EL (cell line): ENCODE results near the gene CRADD.
"Not testable (repeated sequence)": the region's sequence is repeated elsewhere in the genome, so short reads cannot be mapped to it uniquely, and the experiment has no call there.

ENCODE experiments used
- DNase-seq: peaks from one replicate; pipeline ENCODE4 v3.0.0-alpha.2; 2016

The CRADD gene

GRCh38 chr12:93762059-93762719 is 85.0 kb downstream of the CRADD start:
- peak; percentile 65 for DNase-seq

DNA sequence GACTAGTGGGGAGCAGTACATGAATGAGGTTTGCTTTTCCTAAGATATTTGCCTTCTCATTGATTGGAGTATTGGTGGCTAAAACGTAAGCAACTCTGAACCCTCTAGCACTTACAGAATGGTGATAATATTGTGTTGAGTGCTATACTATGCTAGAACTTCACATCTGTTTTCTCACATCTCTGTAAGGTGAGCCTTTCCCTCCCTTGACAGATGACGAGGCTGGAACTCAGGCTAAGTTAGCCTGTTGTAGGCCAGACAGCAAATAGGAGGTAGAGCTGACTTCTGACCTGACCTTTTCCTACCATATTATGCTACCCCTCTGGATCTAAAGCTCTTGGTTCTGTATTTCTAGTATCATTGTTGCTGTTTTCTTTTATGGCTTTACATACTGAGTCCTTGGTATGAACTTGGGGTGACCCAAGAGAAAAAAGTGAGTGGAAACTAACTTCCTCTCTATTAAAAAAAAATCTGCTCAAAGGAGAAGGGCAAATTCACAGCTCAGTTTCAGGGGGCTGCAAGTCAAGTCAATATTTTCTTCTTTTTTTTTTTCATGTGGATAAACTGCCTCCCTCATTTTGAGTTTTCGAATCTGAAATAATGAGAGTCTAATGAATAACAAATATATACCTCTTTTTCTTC is 85.9 kb downstream of the CRADD start:
- DNase-seq, result no peak

DNA sequence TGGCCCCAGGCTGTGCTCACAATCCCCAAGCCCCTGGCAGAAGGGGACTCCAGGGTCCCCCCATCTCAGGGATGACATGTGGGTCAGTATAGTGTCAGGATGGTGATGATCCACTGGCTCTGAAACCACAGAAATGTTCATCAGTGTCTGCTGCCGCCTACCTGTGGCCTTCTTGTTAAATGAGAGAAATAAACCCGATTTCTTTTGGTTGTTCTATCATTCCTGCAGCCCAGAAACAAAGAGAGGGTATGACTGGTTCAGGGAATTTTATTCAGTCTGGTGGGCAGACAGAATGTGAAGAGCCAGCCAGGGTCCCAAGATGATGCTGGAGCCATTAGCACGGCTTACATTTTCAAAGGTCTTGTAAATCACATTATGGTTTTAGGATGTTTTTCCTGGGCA is 86.6 kb downstream of the CRADD start:
- no peak for DNase-seq

DNA sequence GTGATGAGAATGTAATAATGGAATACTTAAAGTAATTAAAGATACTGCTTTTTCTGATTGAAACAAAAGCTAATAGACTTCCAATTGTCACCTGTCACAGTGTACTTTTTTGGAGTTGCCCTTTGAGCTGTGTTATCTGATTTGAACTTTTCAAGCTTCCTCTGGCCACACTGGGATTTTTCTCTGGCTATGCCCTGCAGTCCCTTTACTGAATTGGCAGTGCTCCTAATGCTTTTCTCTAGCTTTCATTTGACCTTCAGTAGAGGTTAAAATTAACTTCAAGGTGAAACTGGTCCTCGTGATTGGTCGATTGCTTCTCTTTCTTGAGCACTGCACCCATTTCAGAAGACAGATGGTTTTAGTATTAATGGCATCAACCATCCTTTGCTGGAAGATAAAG is 89.2 kb downstream of the CRADD start:
- DNase-seq, result no peak

DNA sequence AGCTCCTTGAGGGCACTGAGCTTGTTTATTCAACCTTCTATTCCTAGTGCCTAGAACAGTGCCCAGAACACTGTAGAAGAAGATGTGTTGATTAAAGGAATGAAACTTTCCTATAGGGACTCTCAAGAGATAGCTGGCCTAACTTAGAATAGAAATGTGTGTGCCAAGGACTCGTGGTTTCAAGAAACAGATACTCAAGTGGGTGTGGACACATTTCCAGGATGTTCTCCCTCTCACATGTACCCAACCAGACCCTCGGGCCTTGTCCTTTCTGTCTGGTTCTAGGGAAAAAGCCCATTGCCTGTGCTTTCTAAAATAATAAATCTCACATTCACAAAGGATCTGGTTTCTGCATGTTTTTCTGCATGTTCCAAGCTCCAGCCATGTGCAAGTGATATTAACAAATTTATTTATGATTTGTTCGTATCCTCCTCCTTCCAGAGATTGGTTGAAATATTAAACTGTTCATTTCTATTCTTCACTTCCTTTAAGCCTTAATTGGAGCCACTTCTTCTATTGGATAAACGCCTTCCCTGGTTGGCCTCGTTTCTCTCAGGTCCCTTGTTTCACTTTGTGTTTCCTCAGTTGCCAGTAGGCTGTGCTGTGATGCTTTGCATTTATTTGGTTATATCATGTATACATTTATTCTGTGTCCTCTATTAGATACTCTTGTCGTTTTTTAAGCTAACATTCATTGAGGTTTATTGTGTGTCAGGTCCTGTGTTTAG is 89.8 kb downstream of the CRADD start:
- DNase-seq, result peak; percentile 70

GRCh38 chr12:93767524-93767863 is 90.3 kb downstream of the CRADD start:
- no peak for DNase-seq

DNA sequence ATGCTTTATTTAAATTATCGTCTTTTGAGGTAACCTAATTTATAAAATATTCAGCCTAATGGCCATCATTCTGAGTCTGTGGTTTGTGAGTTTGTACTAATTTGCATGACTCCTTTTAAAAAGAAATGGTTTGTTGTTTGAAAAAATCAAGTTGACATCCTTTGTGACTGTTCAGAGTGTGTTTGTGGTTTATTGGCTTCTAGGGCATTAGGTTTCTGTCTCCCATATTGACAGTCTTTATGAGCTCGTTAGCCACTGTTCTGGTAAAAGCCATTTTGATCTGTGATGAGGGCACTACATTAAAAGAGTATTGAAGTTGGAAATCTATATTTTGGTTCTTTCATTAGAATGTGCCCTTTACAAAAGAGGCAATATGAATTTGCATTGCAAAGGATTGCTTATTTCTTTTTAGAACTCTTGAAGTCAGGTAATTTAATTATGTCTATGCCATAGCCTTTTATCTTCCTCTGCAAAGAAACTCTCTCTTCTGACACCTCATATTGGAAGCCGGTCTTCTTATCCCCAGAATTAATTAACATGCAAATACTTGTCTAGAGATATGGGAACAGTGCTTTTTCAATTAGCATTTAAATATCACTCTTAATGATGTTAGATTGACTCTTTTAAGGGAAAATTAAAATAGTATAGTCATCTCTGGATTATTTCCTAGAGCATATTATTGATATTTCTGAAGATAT is 95.0 kb downstream of the CRADD start:
- no peak for DNase-seq

- peak; percentile 49 for DNase-seq
These were observed 96.1 kb downstream of the CRADD start for GRCh38 chr12:93773122-93773871.

DNA sequence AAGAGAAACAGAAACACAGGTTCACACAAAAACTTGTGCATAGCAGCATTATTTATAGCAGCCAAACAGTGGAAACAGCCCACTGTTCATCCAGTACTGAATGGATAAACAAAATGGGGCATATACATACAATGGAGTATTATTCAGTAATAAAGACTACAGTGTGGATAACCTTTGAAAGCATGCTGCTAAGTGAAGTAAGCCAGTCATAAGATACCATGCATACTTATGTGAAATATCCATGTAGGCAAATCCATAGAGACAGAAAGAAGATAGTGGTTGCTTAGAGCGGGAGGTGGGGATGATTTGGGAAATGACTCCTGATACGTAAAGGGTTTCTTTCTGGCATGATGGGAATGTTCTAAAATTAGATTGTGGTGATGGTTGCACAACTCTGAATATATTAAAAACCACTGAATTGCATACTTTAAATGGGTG is 99.4 kb downstream of the CRADD start:
- DNase-seq, result peak; percentile 91

DNA sequence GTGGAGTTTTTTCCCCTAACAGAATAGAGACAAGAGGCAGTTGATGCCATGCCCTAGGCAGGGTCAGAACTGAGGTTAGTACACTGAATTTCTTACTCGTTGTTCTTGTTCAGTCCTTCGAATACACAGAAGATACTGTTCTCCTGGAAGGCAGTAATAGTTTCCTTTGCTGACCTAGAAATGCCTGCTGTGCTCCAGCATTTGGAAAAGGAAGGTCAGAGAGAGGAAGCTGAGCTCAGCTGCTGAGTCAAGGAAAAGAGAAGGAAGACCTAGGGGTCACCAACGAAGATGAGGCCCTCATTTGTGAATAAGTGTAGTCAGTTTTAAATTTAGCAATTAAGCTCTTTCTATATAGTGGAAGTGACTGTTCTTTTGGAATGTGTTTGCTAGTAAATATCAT is 100.1 kb downstream of the CRADD start:
- peak; percentile 88 for DNase-seq

- DNase-seq, result peak; percentile 85
These were observed 101.1 kb downstream of the CRADD start for GRCh38 chr12:93778306-93778705.

- DNase-seq, result no peak
These were observed 101.6 kb downstream of the CRADD start for GRCh38 chr12:93778766-93779165.

- DNase-seq, result peak; percentile 64
These were observed 103.0 kb downstream of the CRADD start for GRCh38 chr12:93780101-93780641.

DNA sequence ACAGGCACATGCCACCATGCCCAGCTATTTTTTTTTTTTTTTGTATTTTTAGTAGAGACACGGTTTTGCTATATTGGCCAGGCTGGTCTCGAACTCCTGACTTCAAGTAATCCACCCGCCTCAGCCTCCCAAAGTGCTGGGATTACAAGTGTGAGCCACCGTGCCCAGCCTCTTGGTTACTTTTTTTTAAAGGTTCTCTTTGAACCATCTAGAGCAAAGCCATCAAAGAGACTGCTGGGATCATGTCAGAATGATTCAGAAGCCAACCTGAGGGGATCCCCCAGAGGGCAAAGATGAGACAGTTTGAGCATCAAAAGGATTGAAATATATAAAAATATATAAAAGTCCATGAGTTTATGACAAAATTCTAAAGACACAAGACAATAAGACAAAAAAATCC is 103.7 kb downstream of the CRADD start:
- not testable (repeated sequence) for DNase-seq

GRCh38 chr12:93781961-93782360 is 104.8 kb downstream of the CRADD start:
- not testable (repeated sequence) for DNase-seq

DNA sequence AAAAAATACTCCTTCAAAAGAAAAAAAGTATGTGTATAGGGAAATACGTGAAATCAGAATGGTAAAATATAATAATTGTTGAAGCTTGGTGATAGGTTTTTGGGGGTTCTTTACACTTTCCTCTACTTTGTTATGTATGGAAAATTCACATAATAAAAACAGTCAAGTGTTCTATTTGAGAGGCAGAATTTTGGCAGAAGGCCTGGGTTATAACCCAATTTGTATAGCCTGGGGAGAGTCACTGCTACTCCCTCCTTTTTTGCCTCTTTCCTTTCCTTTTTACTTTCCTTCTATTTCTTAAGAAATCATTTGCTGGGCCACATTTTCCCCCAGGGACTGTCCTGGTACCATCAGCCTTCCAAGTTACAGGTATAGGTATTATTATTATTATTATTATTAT is 105.7 kb downstream of the CRADD start:
- DNase-seq, result no peak

DNA sequence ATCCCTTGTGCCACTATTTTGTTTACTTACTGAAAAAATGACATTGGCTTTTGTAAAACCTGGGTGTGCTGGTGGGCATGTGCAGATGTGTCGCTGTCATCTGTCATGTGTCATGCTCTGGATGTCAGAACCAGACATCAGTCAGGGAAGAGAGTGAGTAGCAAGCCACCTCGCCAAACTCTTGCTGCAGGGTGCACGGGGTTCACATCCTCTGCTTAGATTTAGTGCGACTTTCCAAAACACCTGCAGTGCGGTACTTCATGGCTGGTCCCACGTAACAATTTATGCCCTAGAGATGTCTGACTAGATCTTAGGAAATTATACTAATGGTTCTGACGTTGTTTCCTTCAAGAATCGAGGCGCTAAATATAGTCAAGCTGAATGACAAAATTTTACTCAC is 106.7 kb downstream of the CRADD start:
- DNase-seq, result no peak

DNA sequence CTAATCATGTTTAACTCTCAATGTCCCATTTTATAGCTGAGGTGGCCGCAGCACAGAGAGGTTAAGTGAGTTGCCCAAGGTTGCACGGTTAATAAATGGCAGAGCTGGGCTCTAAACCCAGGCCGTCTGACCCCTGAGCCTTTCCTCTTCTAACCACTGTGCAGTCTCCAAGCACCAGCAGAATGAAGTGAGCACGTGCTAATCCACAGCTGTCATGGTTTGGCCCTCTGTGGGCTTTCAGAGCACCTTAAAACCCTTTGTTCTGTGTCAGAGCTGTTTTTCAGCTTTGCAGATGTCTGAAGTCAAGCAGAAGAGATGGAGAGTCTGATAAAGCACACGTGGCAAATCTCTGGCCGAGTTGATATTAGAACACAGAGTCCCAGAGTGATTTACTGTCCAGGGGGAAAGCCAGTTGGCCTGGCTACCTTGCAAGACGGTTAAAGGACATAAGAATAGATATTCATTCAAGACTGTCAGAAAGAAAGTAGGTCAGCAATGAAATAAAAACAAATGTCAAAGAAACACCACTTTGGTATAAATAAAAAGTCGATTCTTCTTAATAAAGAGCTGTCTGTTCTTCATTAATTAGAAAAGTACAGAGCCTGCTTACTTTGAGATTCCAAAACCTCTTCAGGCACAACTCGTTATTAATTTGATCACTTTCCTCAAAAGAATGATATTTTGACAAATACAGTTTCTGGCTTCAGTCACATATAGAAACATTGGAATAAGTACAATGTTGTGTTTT is 107.3 kb downstream of the CRADD start:
- DNase-seq, result peak; percentile 82

DNA sequence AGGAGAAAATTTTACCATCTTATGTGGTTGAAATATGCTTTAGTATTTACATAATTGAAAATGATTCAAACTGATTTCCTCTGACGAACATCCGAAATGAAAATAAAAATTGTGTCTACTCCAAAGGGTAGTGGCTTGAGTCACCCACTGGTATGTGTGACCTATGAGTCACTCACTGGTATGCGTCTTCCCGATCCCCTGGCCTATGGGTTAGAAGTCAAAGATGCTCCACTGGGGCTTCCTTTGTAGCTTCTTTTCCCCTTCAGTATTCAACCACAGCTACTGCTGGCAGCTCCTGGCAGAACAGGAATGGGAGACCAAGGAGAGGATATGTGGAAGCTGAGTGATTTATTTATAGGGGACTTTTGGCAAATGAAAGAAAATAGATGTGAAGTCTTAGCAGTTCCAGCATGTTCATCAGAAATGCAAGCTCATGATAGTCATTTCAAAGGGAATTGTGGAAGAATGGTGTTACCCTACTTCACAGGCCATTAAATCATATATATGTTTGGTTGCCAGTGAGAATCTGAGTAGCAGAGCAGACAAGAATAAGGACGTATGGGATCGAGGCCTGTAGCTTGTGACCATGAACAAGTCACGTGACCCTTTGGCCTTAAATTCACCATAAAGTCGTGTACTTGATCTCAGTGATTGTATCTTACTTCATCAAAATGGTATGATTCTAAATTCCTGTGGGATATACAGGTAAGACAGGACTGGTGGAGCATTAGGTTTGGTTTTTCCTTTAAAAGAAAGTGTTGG is 108.3 kb downstream of the CRADD start:
- peak; percentile 97 for DNase-seq

GRCh38 chr12:93786656-93787397 is 109.7 kb downstream of the CRADD start:
- peak; percentile 58 for DNase-seq
